DND-41 (cell line): ENCODE data around the gene UGT1A4.

Source experiments
- ATAC-seq: fragments of 200-7000 bp; cut with Tn5 transposase; 3 replicates; pipeline ENCODE4 v1.9.1; 2021; ENCODE audit warnings: low read depth; ENCODE audit not compliant: insufficient read depth
- DNase-seq: peaks from one replicate; pipeline ENCODE4 v3.0.0-alpha.2; 2020
- H2AFZ ChIP-seq: 2 replicates; pipeline ENCODE4 v1.6.0; 2012; ENCODE audit warnings: low read depth, low read length
- H3K27ac ChIP-seq: 2 replicates; pipeline ENCODE4 v1.5.1; 2012; ENCODE audit warnings: low read length, inconsistent platforms
- H3K27me3 ChIP-seq: fragments of 200-600 bp; sonication (generic); 2 replicates; pipeline ENCODE4 v1.6.0; 2012; ENCODE audit warnings: low read length, mild to moderate bottlenecking, inconsistent platforms; ENCODE audit not compliant: insufficient read depth, poor library complexity
- H3K36me3 ChIP-seq: 2 replicates; pipeline ENCODE4 v1.5.1; 2012; ENCODE audit warnings: low read length, inconsistent platforms; ENCODE audit not compliant: insufficient read depth
- H3K4me1 ChIP-seq: 2 replicates; pipeline ENCODE4 v1.5.1; 2012; ENCODE audit warnings: mild to moderate bottlenecking, low read length; ENCODE audit not compliant: insufficient read depth
- H3K4me2 ChIP-seq: 2 replicates; pipeline ENCODE4 v1.6.0; 2012; ENCODE audit warnings: mild to moderate bottlenecking, moderate library complexity, low read length, inconsistent platforms; ENCODE audit not compliant: insufficient read depth
- H3K4me3 ChIP-seq, 2 experiments: fragments of 200-600 bp in 1 of 2; shearing (Covaris generic) in 1 of 2; 2 replicates each; pipeline ENCODE4 v1.5.1; 2012 to 2016; ENCODE audit warnings: inconsistent platforms in 2 of 2, low read length in 2 of 2, mild to moderate bottlenecking in 2 of 2, low read depth in 1 of 2, moderate library complexity in 1 of 2
- H3K79me2 ChIP-seq: 2 replicates; pipeline ENCODE4 v1.6.0; 2012; ENCODE audit warnings: low read length, inconsistent platforms; ENCODE audit not compliant: insufficient read depth
- H3K9ac ChIP-seq: 2 replicates; pipeline ENCODE4 v1.6.0; 2012; ENCODE audit warnings: low read depth, mild to moderate bottlenecking, inconsistent platforms, low read length, moderate library complexity
- H3K9me3 ChIP-seq: 2 replicates; pipeline ENCODE4 v1.5.1; 2012; ENCODE audit warnings: low read length, moderate library complexity, mild to moderate bottlenecking, inconsistent platforms; ENCODE audit not compliant: insufficient read depth, severe bottlenecking
- H4K20me1 ChIP-seq: 2 replicates; pipeline ENCODE4 v1.6.0; 2012; ENCODE audit warnings: low read length; ENCODE audit not compliant: insufficient read depth
- EZH2 ChIP-seq: IDR thresholded peaks from 3 replicates; pipeline ENCODE4 v1.6.1; 2012; ENCODE audit warnings: borderline replicate concordance, low read depth, mild to moderate bottlenecking, moderate library complexity, low read length, inconsistent platforms; ENCODE audit not compliant: severe bottlenecking
- TF ChIP-seq, protein P1 (sequence below): IDR thresholded peaks from 2 replicates; pipeline ENCODE4 v1.5.1; 2012; ENCODE audit warnings: borderline replicate concordance, low read length, moderate library complexity, mild to moderate bottlenecking; ENCODE audit not compliant: poor library complexity, severe bottlenecking; ENCODE audit errors: extremely low read depth

The UGT1A4 gene

DNA sequence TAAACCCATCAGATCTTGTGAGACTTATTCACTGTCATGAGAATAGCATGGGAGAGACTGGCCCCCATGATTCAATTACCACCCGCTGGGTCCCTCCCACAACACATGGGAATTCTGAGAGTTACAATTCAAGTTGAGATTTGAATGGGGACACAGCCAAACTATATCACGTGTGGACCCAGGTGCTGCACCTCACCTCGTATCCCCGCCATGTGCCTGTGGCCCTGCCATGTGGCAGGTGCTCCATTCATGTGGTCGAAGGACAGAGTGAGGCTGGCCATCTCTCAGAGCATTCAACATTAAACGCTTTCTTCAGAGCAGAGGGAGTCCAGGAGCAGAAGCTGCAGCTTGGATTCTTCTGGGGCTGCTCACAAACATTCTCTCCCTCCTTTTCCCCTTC lies 91.8 kb downstream of the UGT1A4 start:
- peaks cover 42% of the 10 kb centered on the region for H3K27me3 ChIP-seq
- no peak overlapping the region for H3K27ac ChIP-seq
- H3K9me3 ChIP-seq, result no peaks in the 10 kb centered on the region
- no peak for DNase-seq
- ATAC-seq, result no peak
- H3K9ac ChIP-seq, result no peak overlapping the region
- H3K36me3 ChIP-seq, result no peaks in the 10 kb centered on the region
- no peaks in the 10 kb centered on the region for H3K4me1 ChIP-seq
- no peaks in the 10 kb centered on the region for H3K79me2 ChIP-seq
- peaks cover 3% of the 10 kb centered on the region; the same call in 1 of the 2 replicates for H4K20me1 ChIP-seq
- no peak overlapping the region for H3K4me3 ChIP-seq
- H2AFZ ChIP-seq, result no peak overlapping the region
- H3K4me2 ChIP-seq, result no peak overlapping the region
- TF ChIP-seq, protein P1, sequence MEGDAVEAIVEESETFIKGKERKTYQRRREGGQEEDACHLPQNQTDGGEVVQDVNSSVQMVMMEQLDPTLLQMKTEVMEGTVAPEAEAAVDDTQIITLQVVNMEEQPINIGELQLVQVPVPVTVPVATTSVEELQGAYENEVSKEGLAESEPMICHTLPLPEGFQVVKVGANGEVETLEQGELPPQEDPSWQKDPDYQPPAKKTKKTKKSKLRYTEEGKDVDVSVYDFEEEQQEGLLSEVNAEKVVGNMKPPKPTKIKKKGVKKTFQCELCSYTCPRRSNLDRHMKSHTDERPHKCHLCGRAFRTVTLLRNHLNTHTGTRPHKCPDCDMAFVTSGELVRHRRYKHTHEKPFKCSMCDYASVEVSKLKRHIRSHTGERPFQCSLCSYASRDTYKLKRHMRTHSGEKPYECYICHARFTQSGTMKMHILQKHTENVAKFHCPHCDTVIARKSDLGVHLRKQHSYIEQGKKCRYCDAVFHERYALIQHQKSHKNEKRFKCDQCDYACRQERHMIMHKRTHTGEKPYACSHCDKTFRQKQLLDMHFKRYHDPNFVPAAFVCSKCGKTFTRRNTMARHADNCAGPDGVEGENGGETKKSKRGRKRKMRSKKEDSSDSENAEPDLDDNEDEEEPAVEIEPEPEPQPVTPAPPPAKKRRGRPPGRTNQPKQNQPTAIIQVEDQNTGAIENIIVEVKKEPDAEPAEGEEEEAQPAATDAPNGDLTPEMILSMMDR, result no peak
- TF ChIP-seq EZH2, result no peak

DNA sequence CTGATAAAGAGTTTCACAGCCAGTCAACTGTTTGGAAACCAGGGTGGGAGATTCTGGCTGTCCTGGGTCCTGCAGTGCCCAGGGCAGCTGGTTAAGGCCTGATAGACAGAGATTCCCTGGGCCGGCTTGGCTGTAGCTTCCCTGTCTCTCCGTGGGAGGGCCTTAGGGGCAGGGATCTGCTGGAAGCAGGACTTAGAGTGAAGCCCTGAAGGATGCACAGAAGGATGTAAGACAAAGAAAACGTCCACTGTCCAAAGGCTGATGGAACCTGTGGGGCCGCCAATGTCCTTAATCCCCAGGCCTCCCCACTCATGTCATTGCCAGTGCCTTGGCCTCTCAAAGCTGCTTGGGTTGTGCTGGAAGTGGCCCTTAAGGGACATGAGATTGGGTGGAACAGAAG lies 92.6 kb downstream of the UGT1A4 start:
- Histone ChIP-seq H3K79me2 (no peaks in the 10 kb centered on the region), H3K36me3 (no peaks in the 10 kb centered on the region), H3K9ac (no peak overlapping the region), H3K4me1 (no peaks in the 10 kb centered on the region), H3K27me3 (peaks cover 42% of the 10 kb centered on the region), H3K9me3 (no peaks in the 10 kb centered on the region), H2AFZ (no peak overlapping the region), H3K4me2 (no peak overlapping the region), H4K20me1 (peaks cover 3% of the 10 kb centered on the region; the same call in 1 of the 2 replicates), H3K27ac (no peak overlapping the region), H3K4me3 (no peak overlapping the region)
- no peak for TF ChIP-seq EZH2
- TF ChIP-seq, protein P1, result no peak
- DNase-seq (no peak), ATAC-seq (no peak)

DNA sequence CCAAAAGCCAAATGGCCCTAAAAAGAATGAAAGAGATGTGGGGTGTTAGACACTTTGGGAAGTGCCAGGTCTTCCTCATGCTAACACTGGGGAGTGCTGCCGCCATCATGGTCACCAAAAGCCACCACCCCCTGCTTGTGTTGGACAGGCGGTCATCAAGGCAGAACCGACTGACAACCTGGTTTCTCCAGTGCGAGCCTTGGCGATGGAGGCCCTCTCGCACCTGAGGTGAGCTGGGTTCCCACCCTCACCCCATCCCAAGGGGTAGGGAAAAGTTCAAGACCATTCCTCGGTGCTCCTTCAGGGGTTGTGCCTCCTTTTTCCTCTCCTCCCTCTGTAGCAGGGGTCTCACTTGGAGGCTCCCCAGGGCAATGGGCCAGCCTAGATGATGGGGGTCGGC lies 93.2 kb downstream of the UGT1A4 start:
- no peaks in the 10 kb centered on the region for H3K79me2 ChIP-seq
- no peak for TF ChIP-seq EZH2
- TF ChIP-seq, protein P1, result no peak
- DNase-seq (no peak), ATAC-seq (no peak)
- no peak overlapping the region for H3K4me2 ChIP-seq
- H3K4me3 ChIP-seq, result no peak overlapping the region
- no peaks in the 10 kb centered on the region for H3K36me3 ChIP-seq
- H3K9ac ChIP-seq, result no peak overlapping the region
- H3K4me1 ChIP-seq, result no peaks in the 10 kb centered on the region
- no peak overlapping the region for H2AFZ ChIP-seq
- H3K9me3 ChIP-seq, result no peaks in the 10 kb centered on the region
- H3K27ac ChIP-seq, result no peak overlapping the region
- H4K20me1 ChIP-seq, result peaks cover 3% of the 10 kb centered on the region; the same call in 1 of the 2 replicates
- peaks cover 42% of the 10 kb centered on the region for H3K27me3 ChIP-seq
